H1 (cell line): ENCODE measurements around the gene WASF1. TPM values are rescaled to one million over a fixed set of nuclear protein-coding genes. Genes with fewer than 3 reads are reported as not detected.

ENCODE experiments used
- polyA plus RNA-seq, 7 experiments: library from polyadenylated mRNA; depleted of rRNA in 3 of 7; stranded (reverse) in 5 of 7; unstranded in 2 of 7; fragments of >200 nt in 5 of 7; fragments of 200-250 nt in 2 of 7; gene quantifications; 1 replicate in 5 of 7; 2 replicates in 1 of 7; 4 replicates in 1 of 7; pipeline versions ENCODE4 v1.2.1 to v1.2.3, GENCODE V29; 2011 to 2013; ENCODE audit warnings: missing spikeins in 2 of 7, mixed read lengths in 2 of 7
- total RNA-seq: library from RNA; stranded (reverse); fragmentation: NEBNext Ultra II Directional; extraction: Animal tissue kit (Norgen Biotek cat#: 25700); gene quantifications from 2 replicates; pipeline ENCODE4 v1.2.1, GENCODE V29; 2021
- TF ChIP-seq, protein P1 (sequence below): fragments of 300-600 bp; sonication (generic); IDR thresholded peaks from 2 replicates; pipeline ENCODE4 v1.7.1; 2012; ENCODE audit warnings: low read length, moderate library complexity, mild to moderate bottlenecking, inconsistent platforms; ENCODE audit not compliant: insufficient replicate concordance

The WASF1 gene
- total and polyA plus RNA-seq, 2 of the 8 experiments (the other 6 are each of a cell fraction or from before 2014, with no cell fraction given) = 37.6 to 39.9 TPM

DNA sequence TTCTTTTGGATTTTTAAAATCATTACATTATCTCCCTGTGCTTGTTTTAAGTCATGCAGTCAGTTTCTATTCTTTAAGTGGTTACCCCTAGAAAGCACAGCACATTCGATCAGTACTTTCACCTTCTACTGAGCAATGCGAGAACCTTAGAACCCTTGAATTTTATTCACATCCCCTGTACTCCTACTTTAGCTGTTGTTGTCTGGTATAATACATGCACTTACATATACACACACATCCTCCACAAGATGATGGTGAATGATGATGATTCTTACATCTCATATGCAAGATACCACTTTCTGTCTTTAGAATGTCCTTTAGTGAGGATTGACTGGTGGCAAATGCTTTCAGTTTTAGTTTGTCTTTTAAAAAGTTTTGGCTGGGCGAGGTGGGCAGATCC lies 6.4 kb upstream of the WASF1 start (continued):
- TF ChIP-seq, protein P1, sequence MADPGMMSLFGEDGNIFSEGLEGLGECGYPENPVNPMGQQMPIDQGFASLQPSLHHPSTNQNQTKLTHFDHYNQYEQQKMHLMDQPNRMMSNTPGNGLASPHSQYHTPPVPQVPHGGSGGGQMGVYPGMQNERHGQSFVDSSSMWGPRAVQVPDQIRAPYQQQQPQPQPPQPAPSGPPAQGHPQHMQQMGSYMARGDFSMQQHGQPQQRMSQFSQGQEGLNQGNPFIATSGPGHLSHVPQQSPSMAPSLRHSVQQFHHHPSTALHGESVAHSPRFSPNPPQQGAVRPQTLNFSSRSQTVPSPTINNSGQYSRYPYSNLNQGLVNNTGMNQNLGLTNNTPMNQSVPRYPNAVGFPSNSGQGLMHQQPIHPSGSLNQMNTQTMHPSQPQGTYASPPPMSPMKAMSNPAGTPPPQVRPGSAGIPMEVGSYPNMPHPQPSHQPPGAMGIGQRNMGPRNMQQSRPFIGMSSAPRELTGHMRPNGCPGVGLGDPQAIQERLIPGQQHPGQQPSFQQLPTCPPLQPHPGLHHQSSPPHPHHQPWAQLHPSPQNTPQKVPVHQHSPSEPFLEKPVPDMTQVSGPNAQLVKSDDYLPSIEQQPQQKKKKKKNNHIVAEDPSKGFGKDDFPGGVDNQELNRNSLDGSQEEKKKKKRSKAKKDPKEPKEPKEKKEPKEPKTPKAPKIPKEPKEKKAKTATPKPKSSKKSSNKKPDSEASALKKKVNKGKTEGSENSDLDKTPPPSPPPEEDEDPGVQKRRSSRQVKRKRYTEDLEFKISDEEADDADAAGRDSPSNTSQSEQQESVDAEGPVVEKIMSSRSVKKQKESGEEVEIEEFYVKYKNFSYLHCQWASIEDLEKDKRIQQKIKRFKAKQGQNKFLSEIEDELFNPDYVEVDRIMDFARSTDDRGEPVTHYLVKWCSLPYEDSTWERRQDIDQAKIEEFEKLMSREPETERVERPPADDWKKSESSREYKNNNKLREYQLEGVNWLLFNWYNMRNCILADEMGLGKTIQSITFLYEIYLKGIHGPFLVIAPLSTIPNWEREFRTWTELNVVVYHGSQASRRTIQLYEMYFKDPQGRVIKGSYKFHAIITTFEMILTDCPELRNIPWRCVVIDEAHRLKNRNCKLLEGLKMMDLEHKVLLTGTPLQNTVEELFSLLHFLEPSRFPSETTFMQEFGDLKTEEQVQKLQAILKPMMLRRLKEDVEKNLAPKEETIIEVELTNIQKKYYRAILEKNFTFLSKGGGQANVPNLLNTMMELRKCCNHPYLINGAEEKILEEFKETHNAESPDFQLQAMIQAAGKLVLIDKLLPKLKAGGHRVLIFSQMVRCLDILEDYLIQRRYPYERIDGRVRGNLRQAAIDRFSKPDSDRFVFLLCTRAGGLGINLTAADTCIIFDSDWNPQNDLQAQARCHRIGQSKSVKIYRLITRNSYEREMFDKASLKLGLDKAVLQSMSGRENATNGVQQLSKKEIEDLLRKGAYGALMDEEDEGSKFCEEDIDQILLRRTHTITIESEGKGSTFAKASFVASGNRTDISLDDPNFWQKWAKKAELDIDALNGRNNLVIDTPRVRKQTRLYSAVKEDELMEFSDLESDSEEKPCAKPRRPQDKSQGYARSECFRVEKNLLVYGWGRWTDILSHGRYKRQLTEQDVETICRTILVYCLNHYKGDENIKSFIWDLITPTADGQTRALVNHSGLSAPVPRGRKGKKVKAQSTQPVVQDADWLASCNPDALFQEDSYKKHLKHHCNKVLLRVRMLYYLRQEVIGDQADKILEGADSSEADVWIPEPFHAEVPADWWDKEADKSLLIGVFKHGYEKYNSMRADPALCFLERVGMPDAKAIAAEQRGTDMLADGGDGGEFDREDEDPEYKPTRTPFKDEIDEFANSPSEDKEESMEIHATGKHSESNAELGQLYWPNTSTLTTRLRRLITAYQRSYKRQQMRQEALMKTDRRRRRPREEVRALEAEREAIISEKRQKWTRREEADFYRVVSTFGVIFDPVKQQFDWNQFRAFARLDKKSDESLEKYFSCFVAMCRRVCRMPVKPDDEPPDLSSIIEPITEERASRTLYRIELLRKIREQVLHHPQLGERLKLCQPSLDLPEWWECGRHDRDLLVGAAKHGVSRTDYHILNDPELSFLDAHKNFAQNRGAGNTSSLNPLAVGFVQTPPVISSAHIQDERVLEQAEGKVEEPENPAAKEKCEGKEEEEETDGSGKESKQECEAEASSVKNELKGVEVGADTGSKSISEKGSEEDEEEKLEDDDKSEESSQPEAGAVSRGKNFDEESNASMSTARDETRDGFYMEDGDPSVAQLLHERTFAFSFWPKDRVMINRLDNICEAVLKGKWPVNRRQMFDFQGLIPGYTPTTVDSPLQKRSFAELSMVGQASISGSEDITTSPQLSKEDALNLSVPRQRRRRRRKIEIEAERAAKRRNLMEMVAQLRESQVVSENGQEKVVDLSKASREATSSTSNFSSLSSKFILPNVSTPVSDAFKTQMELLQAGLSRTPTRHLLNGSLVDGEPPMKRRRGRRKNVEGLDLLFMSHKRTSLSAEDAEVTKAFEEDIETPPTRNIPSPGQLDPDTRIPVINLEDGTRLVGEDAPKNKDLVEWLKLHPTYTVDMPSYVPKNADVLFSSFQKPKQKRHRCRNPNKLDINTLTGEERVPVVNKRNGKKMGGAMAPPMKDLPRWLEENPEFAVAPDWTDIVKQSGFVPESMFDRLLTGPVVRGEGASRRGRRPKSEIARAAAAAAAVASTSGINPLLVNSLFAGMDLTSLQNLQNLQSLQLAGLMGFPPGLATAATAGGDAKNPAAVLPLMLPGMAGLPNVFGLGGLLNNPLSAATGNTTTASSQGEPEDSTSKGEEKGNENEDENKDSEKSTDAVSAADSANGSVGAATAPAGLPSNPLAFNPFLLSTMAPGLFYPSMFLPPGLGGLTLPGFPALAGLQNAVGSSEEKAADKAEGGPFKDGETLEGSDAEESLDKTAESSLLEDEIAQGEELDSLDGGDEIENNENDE = no peak
